Calu3 (cell line): ENCODE data around the gene STIM1. TPM values are rescaled to one million over a fixed set of nuclear protein-coding genes. Genes with fewer than 3 reads are reported as not detected.

ENCODE experiments used
- BruUV-seq: library from RNA; stranded (reverse); fragments of 400-500 nt; replicated peaks from 2 replicates; lab custom pipeline; 2021; lab: Mats Ljungman, UMichigan
- CTCF ChIA-PET: fragments of 300-600 bp; sonication (Branson Sonifier 250); formaldehyde crosslinking; loops from one replicate; lab custom pipeline; 2022; ENCODE audit warnings: antibody characterized with exemption; lab: Charles Lee
- DNase-seq: peaks from one replicate; pipeline ENCODE4 v3.0.0; 2022
- H3K27ac Mint-ChIP-seq: one replicate; pipeline ENCODE4 v1.8.0; 2022; ENCODE audit warnings: mixed read lengths; ENCODE audit not compliant: unreplicated experiment
- H3K27me3 Mint-ChIP-seq: one replicate; pipeline ENCODE4 v1.8.0; 2022; ENCODE audit warnings: mixed read lengths; ENCODE audit not compliant: unreplicated experiment
- H3K36me3 Mint-ChIP-seq: one replicate; pipeline ENCODE4 v1.8.0; 2022; ENCODE audit warnings: mild to moderate bottlenecking, moderate library complexity, mixed read lengths; ENCODE audit not compliant: insufficient read depth, unreplicated experiment
- H3K4me1 Mint-ChIP-seq: one replicate; pipeline ENCODE4 v1.8.0; 2022; ENCODE audit warnings: mild to moderate bottlenecking, low read depth, mixed read lengths; ENCODE audit not compliant: unreplicated experiment
- H3K4me3 Mint-ChIP-seq: one replicate; pipeline ENCODE4 v1.8.0; 2022; ENCODE audit warnings: mild to moderate bottlenecking, low read depth, moderate library complexity, mixed read lengths; ENCODE audit not compliant: unreplicated experiment
- H3K9me3 Mint-ChIP-seq: one replicate; pipeline ENCODE4 v1.8.0; 2022; ENCODE audit warnings: low read depth, mixed read lengths; ENCODE audit not compliant: unreplicated experiment
- intact Hi-C: fragments of 100-400 bp; cut with micrococcal nuclease; formaldehyde crosslinking; loops from one replicate; pipeline ENCODE4 v1.10.0; 2022; ENCODE audit not compliant: unreplicated experiment
- total RNA-seq: library from RNA; stranded (reverse); gene quantifications from 2 replicates; pipeline ENCODE4 v1.2.3, GENCODE V29; 2022
- TF ChIP-seq, protein P1 (sequence below): fragments of 200-600 bp; IDR thresholded peaks from one replicate; pipeline ENCODE4 v1.8.0; 2022; ENCODE audit warnings: antibody characterized with exemption; ENCODE audit not compliant: unreplicated experiment

Gene STIM1
- total RNA-seq, 1 experiment from 2014 or later: 60.1 TPM

DNA sequence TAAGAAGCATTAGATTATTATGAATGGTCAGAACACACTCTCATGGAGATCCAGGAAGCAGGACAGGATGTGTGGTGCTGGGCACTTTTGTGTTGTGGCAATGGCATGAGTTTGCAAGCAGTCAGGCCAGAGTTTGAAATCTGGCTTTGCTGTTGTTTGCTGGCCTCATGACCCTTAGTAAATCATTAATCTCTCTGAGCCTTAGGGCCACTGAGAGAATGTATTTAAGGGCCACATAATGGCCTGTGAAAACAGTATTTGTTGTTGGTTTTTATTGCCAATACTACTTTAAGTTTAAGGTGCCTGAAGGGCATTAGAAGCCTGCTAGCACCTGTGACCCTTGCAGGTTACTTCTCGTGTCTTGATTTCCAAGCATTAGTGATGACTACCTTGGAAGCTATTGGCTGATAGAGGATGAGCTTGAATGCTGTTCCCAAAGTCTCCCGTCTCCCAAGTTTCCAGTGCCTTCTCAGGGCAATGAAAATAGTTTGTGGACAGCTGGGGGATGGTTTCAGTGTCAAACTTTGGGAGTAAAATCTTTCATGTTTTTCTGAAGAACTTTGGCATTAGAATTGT lies 24.6 kb downstream of the STIM1 start:
- no peaks in the 10 kb centered on the region for H3K9me3 Mint-ChIP-seq
- peak overlapping the region; percentile 72 for H3K27ac Mint-ChIP-seq
- peak; percentile 40 for DNase-seq
- TF ChIP-seq, protein P1, sequence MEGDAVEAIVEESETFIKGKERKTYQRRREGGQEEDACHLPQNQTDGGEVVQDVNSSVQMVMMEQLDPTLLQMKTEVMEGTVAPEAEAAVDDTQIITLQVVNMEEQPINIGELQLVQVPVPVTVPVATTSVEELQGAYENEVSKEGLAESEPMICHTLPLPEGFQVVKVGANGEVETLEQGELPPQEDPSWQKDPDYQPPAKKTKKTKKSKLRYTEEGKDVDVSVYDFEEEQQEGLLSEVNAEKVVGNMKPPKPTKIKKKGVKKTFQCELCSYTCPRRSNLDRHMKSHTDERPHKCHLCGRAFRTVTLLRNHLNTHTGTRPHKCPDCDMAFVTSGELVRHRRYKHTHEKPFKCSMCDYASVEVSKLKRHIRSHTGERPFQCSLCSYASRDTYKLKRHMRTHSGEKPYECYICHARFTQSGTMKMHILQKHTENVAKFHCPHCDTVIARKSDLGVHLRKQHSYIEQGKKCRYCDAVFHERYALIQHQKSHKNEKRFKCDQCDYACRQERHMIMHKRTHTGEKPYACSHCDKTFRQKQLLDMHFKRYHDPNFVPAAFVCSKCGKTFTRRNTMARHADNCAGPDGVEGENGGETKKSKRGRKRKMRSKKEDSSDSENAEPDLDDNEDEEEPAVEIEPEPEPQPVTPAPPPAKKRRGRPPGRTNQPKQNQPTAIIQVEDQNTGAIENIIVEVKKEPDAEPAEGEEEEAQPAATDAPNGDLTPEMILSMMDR: no peak
- H3K27me3 Mint-ChIP-seq: no peaks in the 10 kb centered on the region
- CTCF ChIA-PET: interaction anchor here (0.7 to 1.2 kb wide), 2 partner anchors 25 to 80 kb away, joined by 4 to 7 read pairs; partner anchors contain the start of gene STIM1
- peak overlapping the region; percentile 17 for H3K4me3 Mint-ChIP-seq
- peaks cover 64% of the 10 kb centered on the region for H3K4me1 Mint-ChIP-seq
- peaks cover 6% of the 10 kb centered on the region for H3K36me3 Mint-ChIP-seq
- BruUV-seq: no TSS peak
- intact Hi-C loops: loop anchor here (2.0 to 5.0 kb wide), 2 partner anchors 25 to 42 kb away; no protein-coding TSS in a partner anchor

DNA sequence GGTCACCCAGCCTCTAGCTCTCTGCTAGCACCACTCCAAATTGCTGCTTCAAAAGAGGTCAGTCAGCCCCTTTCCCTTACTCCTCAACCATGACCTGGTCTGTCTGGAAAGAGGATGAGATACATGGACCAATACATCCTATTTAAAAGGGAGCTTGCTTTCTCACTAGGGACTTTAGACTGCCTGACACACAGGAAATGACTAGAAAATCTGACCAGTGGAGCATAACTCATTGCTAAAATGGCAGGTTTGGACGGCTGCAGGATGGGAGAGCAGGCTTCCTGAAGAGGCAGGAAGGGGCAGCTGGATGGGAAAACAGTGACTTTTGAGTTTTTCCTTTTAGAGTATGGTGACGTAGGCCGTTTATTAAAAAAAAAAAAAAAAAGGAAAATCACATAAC lies 25.3 kb downstream of the STIM1 start:
- TF ChIP-seq, protein P1: no peak
- Mint-ChIP-seq H3K27ac (peak overlapping the region; percentile 64), H3K36me3 (peaks cover 6% of the 10 kb centered on the region), H3K9me3 (no peaks in the 10 kb centered on the region), H3K27me3 (no peaks in the 10 kb centered on the region), H3K4me1 (peaks cover 66% of the 10 kb centered on the region), H3K4me3 (peak overlapping the region; percentile 17)
- DNase-seq: no peak
- CTCF ChIA-PET: interaction anchor here (0.7 to 1.2 kb wide), 2 partner anchors 26 to 80 kb away, joined by 4 to 7 read pairs; partner anchors contain the start of gene STIM1
- intact Hi-C loops: no loop called here
- BruUV-seq: no TSS peak

DNA sequence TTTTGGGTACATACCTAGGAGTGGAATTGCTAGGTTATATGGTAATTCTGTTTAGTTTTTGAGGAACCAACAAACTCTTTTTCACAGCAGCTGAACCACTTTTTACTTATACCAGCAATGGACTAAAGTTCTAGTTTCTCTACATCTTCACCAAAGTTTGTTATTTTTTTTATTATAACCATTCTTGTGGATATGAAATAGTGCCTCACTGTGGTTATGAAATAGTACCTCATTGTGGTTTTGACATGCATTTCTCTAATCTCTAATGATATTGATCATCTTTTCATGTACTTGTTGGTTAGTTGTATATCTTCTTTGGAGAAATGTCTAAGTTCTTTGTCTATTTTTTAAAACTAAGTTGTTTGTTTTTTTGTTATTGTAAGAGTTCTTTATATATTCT lies 27.2 kb downstream of the STIM1 start:
- CTCF ChIA-PET: interaction anchor here (0.7 kb wide), 1 partner anchor 22 kb away, joined by 7 read pairs; no protein-coding TSS in a partner anchor
- H3K27me3 Mint-ChIP-seq: no peaks in the 10 kb centered on the region
- no TSS peak for BruUV-seq
- no peaks in the 10 kb centered on the region for H3K9me3 Mint-ChIP-seq
- intact Hi-C loops: no loop called here
- H3K4me1 Mint-ChIP-seq: peaks cover 70% of the 10 kb centered on the region
- no peak overlapping the region for H3K27ac Mint-ChIP-seq
- H3K4me3 Mint-ChIP-seq: no peak overlapping the region
- TF ChIP-seq, protein P1: no peak
- no peak for DNase-seq
- H3K36me3 Mint-ChIP-seq: peaks cover 13% of the 10 kb centered on the region

DNA sequence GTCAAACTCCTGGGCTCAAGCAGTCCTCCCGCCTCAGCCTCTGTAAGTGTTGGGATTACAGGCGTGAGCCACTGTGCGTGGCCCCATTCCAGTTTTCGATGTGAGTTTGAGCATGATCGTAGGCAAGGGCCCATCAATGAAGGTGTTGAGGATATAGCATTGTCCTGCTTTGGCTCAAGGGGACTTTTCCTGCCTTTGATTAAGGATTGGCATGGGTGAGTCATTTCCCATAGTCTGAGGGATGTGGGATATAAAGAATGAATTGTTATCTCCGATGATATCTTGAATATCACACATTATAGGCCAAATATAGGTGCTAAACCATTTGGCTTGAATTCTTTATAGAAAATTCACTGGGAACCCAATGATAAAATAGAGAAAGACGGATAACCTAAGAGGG lies 30.4 kb downstream of the STIM1 start:
- peak; percentile 42 for DNase-seq
- peaks cover 49% of the 10 kb centered on the region for H3K4me1 Mint-ChIP-seq
- CTCF ChIA-PET: interaction anchor here (1.0 to 2.2 kb wide), 2 partner anchors 31 to 37 kb away, joined by 3 to 8 read pairs; partner anchors contain the start of gene STIM1
- no TSS peak for BruUV-seq
- peak overlapping the region; percentile 37 for H3K4me3 Mint-ChIP-seq
- TF ChIP-seq, protein P1: no peak
- no peaks in the 10 kb centered on the region for H3K27me3 Mint-ChIP-seq
- H3K36me3 Mint-ChIP-seq: peaks cover 8% of the 10 kb centered on the region
- intact Hi-C loops: no loop called here
- no peaks in the 10 kb centered on the region for H3K9me3 Mint-ChIP-seq
- peak overlapping the region; percentile 88 for H3K27ac Mint-ChIP-seq
